Measurements from ENCODE around the gene NDUFA9. TPM values are rescaled to one million over a fixed set of nuclear protein-coding genes. Genes with fewer than 3 reads are reported as not detected.
A peak's percentile ranks its signal among the peaks of the same experiment; 100 is the strongest.

The NDUFA9 gene
- total RNA-seq, 6 experiments from 2014 or later, result 30.6 to 75.2 (median 57.8) TPM

DNA sequence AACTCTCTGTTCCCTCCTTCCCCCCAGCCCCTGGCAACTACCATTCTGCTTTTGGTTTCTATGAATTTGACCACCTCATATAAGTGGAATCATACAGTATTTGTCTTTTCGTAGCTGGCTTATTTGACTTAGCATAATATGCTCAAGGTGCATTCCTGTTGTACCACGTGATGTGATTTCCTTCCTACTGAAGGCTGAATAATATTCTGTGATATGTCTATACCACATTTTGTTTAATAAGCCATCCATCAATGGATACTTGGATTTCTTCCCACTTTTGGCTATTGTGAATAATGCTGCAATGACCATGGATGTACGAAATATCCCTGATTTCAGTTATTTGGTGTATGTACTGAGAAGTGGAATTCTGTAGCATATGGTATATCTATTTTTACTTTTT lies 16.3 kb downstream of the NDUFA9 start:
- ATAC-seq (no peak), DNase-seq (no peak)
- Histone ChIP-seq H3K36me3 (peaks cover 0 to 86% (median 42%) of the 10 kb centered on the region in 4 donors), H3K4me3 (no peak overlapping the region), H3K27ac (no peak overlapping the region), H3K4me1 (no peaks in the 10 kb centered on the region), H3K9me3 (no peaks in the 10 kb centered on the region), H3K27me3 (no peaks in the 10 kb centered on the region)
- intact Hi-C loops (cut with DNase I), result no loop called here
- 87% methylated on average over 3 of the region's 3 CpGs for WGBS (ENCODE audit: insufficient coverage, low coverage, low lambda C conversion rate, missing lambda C conversion rate)
- TF ChIP-seq CTCF (IDR thresholded peaks at IDR 0.05) (no peak), POLR2A (IDR thresholded peaks at IDR 0.05) (no peak)

GRCh38 chr12:4679711-4680110 lies 30.8 kb downstream of the NDUFA9 start:
- Histone ChIP-seq H3K9me3 (no peaks in the 10 kb centered on the region), H3K4me3 (no peak overlapping the region), H3K36me3 (peaks cover 0 to 15% (median 11%) of the 10 kb centered on the region in 4 donors), H3K4me1 (no peaks in the 10 kb centered on the region), H3K27ac (no peak overlapping the region), H3K27me3 (no peaks in the 10 kb centered on the region)
- intact Hi-C loops (cut with DNase I), result no loop called here
- DNase-seq (no peak), ATAC-seq (peak in 1 of 4 donors; percentile 33)
- no peak for TF ChIP-seq CTCF (IDR thresholded peaks at IDR 0.05)
- TF ChIP-seq POLR2A (IDR thresholded peaks at IDR 0.05), result no peak
- WGBS (ENCODE audit: insufficient coverage, low coverage, low lambda C conversion rate, missing lambda C conversion rate), result 75% methylated on average over 2 of the region's 2 CpGs

- Histone ChIP-seq H3K36me3 (peaks cover 0 to 21% (median 15%) of the 10 kb centered on the region in 4 donors), H3K4me1 (no peaks in the 10 kb centered on the region), H3K9me3 (no peaks in the 10 kb centered on the region), H3K27me3 (no peaks in the 10 kb centered on the region), H3K27ac (no peak overlapping the region), H3K4me3 (no peak overlapping the region)
- ATAC-seq (no peak), DNase-seq (no peak)
- intact Hi-C loops (cut with DNase I), result no loop called here
- 77% methylated on average over 3 of the region's 3 CpGs for WGBS (ENCODE audit: insufficient coverage, low coverage, low lambda C conversion rate, missing lambda C conversion rate)
- TF ChIP-seq CTCF (IDR thresholded peaks at IDR 0.05), result no peak
- no peak for TF ChIP-seq POLR2A (IDR thresholded peaks at IDR 0.05)
Observed at GRCh38 chr12:4681732-4682131, 32.8 kb downstream of the NDUFA9 start.

DNA sequence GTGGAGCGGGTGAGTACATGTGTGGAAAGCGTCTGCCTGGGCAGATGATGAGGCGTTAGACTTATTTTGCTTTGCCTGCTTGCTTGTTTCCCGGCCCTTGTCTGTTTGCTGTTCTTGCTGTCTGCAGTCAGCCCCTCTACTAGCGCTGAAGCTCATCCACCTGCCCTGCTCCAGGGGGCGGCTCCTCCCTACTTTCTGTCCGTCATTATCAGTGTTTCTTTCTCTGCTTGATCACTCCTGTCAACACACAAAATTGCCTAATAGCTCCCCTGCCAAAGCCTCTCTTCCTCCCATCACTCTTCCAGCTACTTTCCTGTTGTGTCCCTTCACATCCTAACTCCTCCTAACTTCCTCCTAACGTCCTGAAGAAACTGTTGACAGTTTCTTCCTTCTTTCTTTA lies 36.4 kb downstream of the NDUFA9 start:
- Histone ChIP-seq H3K9me3 (no peaks in the 10 kb centered on the region), H3K27ac (no peak overlapping the region), H3K36me3 (peaks cover 0 to 32% (median 21%) of the 10 kb centered on the region in 4 donors), H3K4me1 (no peaks in the 10 kb centered on the region), H3K27me3 (no peaks in the 10 kb centered on the region), H3K4me3 (no peak overlapping the region)
- intact Hi-C loops (cut with DNase I), result no loop called here
- ATAC-seq, result no peak
- no peak for TF ChIP-seq POLR2A (IDR thresholded peaks at IDR 0.05)
- no peak for TF ChIP-seq CTCF (IDR thresholded peaks at IDR 0.05)
- 76% methylated on average over 8 of the region's 8 CpGs for WGBS (ENCODE audit: insufficient coverage, low coverage, low lambda C conversion rate, missing lambda C conversion rate)
- no peak for DNase-seq

- intact Hi-C loops (cut with DNase I), result no loop called here
- Histone ChIP-seq H3K27ac (no peak overlapping the region), H3K27me3 (no peaks in the 10 kb centered on the region), H3K9me3 (no peaks in the 10 kb centered on the region), H3K4me3 (no peak overlapping the region), H3K4me1 (no peaks in the 10 kb centered on the region), H3K36me3 (peaks cover 0 to 16% (median 5%) of the 10 kb centered on the region in 4 donors)
- TF ChIP-seq POLR2A (IDR thresholded peaks at IDR 0.05) (no peak), CTCF (IDR thresholded peaks at IDR 0.05) (no peak)
- 84% methylated on average over 5 of the region's 5 CpGs for WGBS (ENCODE audit: insufficient coverage, low coverage, low lambda C conversion rate, missing lambda C conversion rate)
- DNase-seq (no peak), ATAC-seq (no peak)
Observed at GRCh38 chr12:4690760-4691159, 41.8 kb downstream of the NDUFA9 start.
